GM18870 (cell line): ENCODE data around the gene CCL4.

ENCODE experiments used
- ATAC-seq: cut with Tn5 transposase; IDR thresholded peaks from one replicate; pipeline ENCODE4 v1.9.1; 2021; ENCODE audit warnings: moderate library complexity; ENCODE audit not compliant: unreplicated experiment

CCL4 gene

GRCh38 chr17:36142806-36143205 is 39.2 kb downstream of the CCL4 start:
- ATAC-seq, result no peak

GRCh38 chr17:36144014-36144413 is 40.4 kb downstream of the CCL4 start:
- ATAC-seq, result no peak

DNA sequence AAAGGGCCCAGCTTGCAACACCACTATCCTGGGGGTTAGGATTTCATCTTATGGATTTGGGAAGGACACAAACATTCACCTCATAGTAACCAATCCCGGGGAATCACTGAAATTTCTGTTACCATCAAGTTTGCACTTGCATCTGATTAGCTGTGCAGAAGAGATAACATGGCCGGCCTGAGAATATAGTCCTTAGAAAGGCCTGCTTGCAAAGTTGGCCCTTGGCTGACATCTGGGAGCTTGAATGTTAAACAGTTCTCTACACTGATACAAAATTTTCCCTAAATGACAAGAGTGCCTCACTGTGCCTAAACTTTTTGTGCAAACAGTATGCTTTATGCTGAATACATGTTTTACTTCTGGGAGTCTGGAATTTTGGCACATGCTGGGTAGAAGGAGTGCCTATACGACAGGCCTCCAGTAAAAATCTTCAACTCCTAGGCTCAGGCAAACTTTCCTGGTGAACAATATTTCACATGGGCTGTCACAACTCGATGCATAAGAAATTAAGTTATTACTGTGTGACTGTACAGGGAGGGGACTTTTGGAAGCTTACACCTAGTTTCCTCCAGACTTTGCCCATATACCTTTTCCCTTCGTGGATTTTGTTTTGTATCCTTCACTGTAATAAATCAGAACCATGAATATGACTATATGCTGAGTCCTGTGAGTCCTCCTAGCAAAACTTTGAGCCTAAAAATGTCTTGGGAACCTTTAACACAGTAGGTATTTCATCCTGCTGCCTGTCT is 41.5 kb downstream of the CCL4 start:
- ATAC-seq, result no peak

GRCh38 chr17:36147601-36148000 is 44.0 kb downstream of the CCL4 start:
- no peak for ATAC-seq

- ATAC-seq, result peak; percentile 57
Observed at GRCh38 chr17:36148559-36149295, 45.1 kb downstream of the CCL4 start.

- peak; percentile 14 for ATAC-seq
Observed at GRCh38 chr17:36149296-36149820, 45.7 kb downstream of the CCL4 start.

- ATAC-seq, result no peak
Observed at GRCh38 chr17:36151891-36152638, 48.4 kb downstream of the CCL4 start.

- no peak for ATAC-seq
Observed at GRCh38 chr17:36152639-36153120, 49.1 kb downstream of the CCL4 start.

- ATAC-seq, result no peak
Observed at GRCh38 chr17:36153895-36154610, 50.4 kb downstream of the CCL4 start.
